Breast epithelium (tissue), 3 donors: ENCODE data around the gene PCBP4.

Experiments
- POLR2A ChIP-seq: fragments of 450-650 bp; IDR thresholded peaks from one replicate; pipeline ENCODE4 v1.6.1; 2016; ENCODE audit warnings: antibody characterized with exemption, mild to moderate bottlenecking, moderate library complexity
- TF ChIP-seq, protein P1 (sequence below), 3 donors: fragments of 450-650 bp; IDR thresholded peaks; one replicate each; pipeline ENCODE4 v1.5.1; 2016 to 2017; ENCODE audit warnings: antibody characterized with exemption in 3 of 3, mild to moderate bottlenecking in 3 of 3, moderate library complexity in 3 of 3

DNA sequence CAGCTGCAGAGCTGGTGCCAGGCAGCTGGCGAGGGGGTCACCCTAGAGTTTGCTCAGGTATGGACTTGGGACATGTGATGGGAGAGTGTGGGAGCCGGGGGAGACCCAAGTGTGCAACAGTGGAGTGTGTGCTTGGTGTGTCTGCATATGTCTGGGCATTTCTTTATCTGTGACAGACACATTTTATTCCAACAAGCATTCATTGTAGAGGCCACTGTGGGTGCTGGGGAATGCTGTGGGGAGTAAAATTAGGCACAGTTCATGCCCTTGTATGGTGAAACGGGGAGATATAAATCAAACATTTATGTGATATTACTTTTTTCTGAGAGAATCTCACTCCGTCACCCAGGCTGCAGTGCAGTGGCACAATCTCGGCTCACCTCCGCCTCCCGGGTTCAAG, 20.3 kb upstream of the PCBP4 start:
- TF ChIP-seq, protein P1, sequence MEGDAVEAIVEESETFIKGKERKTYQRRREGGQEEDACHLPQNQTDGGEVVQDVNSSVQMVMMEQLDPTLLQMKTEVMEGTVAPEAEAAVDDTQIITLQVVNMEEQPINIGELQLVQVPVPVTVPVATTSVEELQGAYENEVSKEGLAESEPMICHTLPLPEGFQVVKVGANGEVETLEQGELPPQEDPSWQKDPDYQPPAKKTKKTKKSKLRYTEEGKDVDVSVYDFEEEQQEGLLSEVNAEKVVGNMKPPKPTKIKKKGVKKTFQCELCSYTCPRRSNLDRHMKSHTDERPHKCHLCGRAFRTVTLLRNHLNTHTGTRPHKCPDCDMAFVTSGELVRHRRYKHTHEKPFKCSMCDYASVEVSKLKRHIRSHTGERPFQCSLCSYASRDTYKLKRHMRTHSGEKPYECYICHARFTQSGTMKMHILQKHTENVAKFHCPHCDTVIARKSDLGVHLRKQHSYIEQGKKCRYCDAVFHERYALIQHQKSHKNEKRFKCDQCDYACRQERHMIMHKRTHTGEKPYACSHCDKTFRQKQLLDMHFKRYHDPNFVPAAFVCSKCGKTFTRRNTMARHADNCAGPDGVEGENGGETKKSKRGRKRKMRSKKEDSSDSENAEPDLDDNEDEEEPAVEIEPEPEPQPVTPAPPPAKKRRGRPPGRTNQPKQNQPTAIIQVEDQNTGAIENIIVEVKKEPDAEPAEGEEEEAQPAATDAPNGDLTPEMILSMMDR (IDR thresholded peaks at IDR 0.05): no peak
- no peak for TF ChIP-seq POLR2A
